ENCODE results near the gene P3H1. TPM values are rescaled to one million over a fixed set of nuclear protein-coding genes. Genes with fewer than 3 reads are reported as not detected.

P3H1 gene
- total RNA-seq, 2 donors from 2014 or later = 21.0 to 52.1 TPM

DNA sequence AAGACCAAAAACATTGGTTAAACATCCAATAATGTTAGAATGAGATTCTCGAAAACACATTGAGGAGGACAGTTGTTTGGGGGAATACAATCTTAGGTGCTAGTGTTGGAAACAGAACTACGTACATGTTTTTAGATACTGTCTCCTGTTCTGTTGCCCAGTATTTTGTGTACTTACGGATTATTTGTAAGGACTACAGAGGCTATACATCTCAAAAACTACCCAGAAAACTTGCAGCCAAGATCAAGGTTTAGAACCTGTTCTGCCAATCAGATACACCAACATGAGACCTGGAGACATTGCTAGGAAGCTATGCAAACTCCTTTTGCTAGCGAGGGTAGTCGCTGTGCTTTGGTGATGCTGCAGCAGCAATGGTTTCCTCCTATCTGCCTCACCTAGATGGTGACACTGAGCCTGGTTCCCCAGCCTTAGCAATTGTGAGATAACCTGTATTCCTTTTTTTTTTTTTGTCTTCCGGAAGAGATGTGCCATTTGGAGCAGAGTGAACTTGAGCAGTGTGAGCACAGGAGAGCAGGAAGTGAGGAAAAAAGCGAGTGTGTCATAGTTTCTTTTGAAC, 62.9 kb downstream of the P3H1 start:
- no peaks in the 10 kb centered on the region for H3K4me1 ChIP-seq (replicated peaks)
- DNase-seq (ENCODE audit: low spot score) = no peak
- TF ChIP-seq CTCF (IDR thresholded peaks at IDR 0.05) (no peak), POLR2A (IDR thresholded peaks at IDR 0.05) (no peak), POLR2AphosphoS5 (IDR thresholded peaks at IDR 0.05) (no peak)
- no peak overlapping the region for H3K4me3 ChIP-seq
- no peaks in the 10 kb centered on the region for H3K9me3 ChIP-seq
- no peaks in the 10 kb centered on the region for H3K36me3 ChIP-seq
- H3K27ac ChIP-seq = no peak overlapping the region
- no peaks in the 10 kb centered on the region for H3K27me3 ChIP-seq (replicated peaks; ENCODE audit: insufficient read depth)
- intact Hi-C loops (cut with DNase I) = no loop called here
- WGBS = 93% methylated on average over 7 of the region's 7 CpGs

DNA sequence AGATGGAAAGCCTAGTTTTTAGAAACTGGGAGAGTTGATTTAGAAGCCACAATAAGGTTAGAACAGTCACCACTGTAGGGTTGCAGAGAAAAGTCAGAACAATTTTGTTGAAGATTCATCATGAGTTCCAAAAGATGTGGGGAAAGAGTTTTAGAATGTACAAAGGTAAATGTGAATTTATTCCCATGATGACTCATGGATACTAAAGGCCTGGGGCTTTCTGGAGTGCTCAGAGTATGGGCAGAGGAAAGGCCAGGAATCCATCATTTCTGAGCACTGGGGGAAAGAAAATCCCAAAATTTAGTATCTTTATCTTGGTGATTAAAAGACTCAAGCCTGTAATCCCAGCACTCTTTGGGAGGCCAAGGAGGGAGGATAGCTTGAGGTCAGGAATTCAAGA, 66.8 kb downstream of the P3H1 start:
- Histone ChIP-seq H3K9me3 (no peaks in the 10 kb centered on the region), H3K4me1 (replicated peaks) (no peaks in the 10 kb centered on the region), H3K27me3 (replicated peaks; ENCODE audit: insufficient read depth) (no peaks in the 10 kb centered on the region), H3K4me3 (no peak overlapping the region), H3K27ac (no peak overlapping the region), H3K36me3 (no peaks in the 10 kb centered on the region)
- intact Hi-C loops (cut with DNase I) = no loop called here
- DNase-seq (ENCODE audit: low spot score) = no peak
- TF ChIP-seq POLR2AphosphoS5 (IDR thresholded peaks at IDR 0.05) = no peak
- no peak for TF ChIP-seq POLR2A (IDR thresholded peaks at IDR 0.05)

- 92% methylated on average over 4 of the region's 4 CpGs for WGBS
- Histone ChIP-seq H3K9me3 (no peaks in the 10 kb centered on the region), H3K27me3 (replicated peaks; ENCODE audit: insufficient read depth) (no peaks in the 10 kb centered on the region), H3K4me3 (no peak overlapping the region), H3K36me3 (no peaks in the 10 kb centered on the region), H3K4me1 (replicated peaks) (no peaks in the 10 kb centered on the region), H3K27ac (no peak overlapping the region)
- no peak for DNase-seq (ENCODE audit: low spot score)
- intact Hi-C loops (cut with DNase I) = no loop called here
- TF ChIP-seq POLR2A (IDR thresholded peaks at IDR 0.05) = no peak
- no peak for TF ChIP-seq POLR2AphosphoS5 (IDR thresholded peaks at IDR 0.05)
- no peak for TF ChIP-seq CTCF (IDR thresholded peaks at IDR 0.05)
Observed at GRCh38 chr1:42698081-42698813, 68.6 kb downstream of the P3H1 start.

Other genes with a start within 250 kb of the P3H1 start
- 10 to 100 TPM; 31.9 to 39.4 TPM for gene PPIH, start 108.6 kb downstream of the P3H1 start, total RNA-seq
- gene YBX1, start 84.6 kb downstream of the P3H1 start, total RNA-seq = 100 to 1,000 TPM; 325 to 406 TPM
- 1 to 10 TPM; 1.1 to 1.5 TPM for gene CLDN19, start 26.8 kb downstream of the P3H1 start, total RNA-seq
- gene C1orf50, start 221 bp upstream of the P3H1 start, total RNA-seq = 1 to 10 TPM; 3.3 to 3.6 TPM
- under 1 TPM; 0.14 to 0.62 TPM for gene TMEM269, start 18.0 kb upstream of the P3H1 start, total RNA-seq
- gene ERMAP, start 50.1 kb upstream of the P3H1 start, total RNA-seq = 10 to 100 TPM; 14.3 to 15.5 TPM
- 10 to 100 TPM; 15.0 to 42.5 TPM for gene SVBP, start 50.4 kb upstream of the P3H1 start, total RNA-seq
- gene ZNF691, start 79.6 kb upstream of the P3H1 start, total RNA-seq = 10 to 100 TPM; 16.0 to 19.5 TPM
- gene SLC2A1, start 191.8 kb upstream of the P3H1 start, total RNA-seq = 100 to 1,000 TPM in 1 of 2 donors, 10 to 100 TPM in 1; 83.9 to 159 TPM

All from prostate gland (tissue), 2 donors.